Stimulated activated CD4-positive, alpha-beta T cell treated with anti-CD3 and anti-CD28 coated beads, Interleukin-1b, Interleukin-23, amount 100 ng/mL, for 48 hours (primary cell): Measurements from ENCODE around the gene AMACR.
"Not testable (repeated sequence)": the region's sequence is repeated elsewhere in the genome, so short reads cannot be mapped to it uniquely, and the experiment has no call there.

ENCODE experiments used
- DNase-seq: peaks from one replicate; pipeline ENCODE4 v3.0.0-alpha.2; 2020

Gene AMACR

GRCh38 chr5:34035756-34036155 is 27.9 kb upstream of the AMACR start:
- no peak for DNase-seq

DNA sequence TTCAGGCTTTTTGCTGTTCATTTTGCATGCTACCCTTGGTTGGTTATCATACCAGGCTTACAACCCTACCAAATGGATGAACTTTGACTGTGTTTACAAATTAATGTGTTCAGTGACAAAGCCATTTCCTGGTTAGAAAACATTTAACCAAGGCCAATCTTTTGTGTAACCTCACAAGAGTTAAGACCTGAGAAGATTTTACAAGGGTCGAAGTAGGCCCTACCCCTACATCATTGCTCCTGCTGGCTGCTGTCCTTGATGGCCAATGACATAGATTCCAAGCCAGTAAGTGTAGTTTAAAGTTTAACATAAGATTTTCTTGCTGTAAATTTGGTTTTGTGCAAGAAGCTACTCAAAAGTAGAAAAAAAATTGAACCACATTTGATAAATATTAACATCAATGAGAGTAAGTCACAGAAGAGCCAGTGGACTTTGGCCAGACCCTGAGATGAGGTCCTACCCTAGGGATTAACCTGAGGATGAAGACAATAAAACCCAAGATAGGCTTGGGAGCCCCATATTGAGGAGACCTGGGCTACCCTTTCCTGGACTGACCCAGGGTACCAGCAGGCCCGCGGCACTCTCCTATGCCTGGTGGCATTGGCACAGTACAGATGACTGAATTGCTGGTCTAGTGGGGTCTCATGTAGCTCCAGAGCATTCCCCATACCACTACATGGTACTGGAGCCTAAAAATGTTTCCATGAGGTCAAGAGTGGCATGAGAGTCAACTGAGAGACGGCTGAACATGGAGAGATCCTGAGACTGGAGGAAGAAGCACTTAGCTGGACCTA is 26.9 kb upstream of the AMACR start:
- DNase-seq = no peak

DNA sequence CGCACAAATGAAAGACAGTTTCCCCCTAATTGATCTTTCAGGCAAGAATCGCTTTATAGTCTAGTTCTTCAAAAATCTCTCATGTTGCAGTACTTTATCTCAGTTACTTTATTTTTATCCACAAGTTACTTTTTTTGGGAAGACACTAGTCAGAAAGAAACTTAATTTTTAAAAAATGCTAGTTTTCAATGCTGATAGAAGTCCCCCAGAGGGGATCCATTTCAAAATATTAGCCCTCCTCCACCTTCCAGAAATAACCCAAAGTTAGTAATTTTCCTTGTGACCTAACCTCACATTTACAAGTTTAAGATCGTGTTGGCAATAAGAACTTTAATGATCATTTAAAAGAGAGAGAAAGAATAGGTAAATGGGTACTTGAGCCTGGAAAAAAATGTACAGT is 24.1 kb upstream of the AMACR start:
- DNase-seq = no peak

- no peak for DNase-seq
Observed at GRCh38 chr5:34031117-34031516, 23.3 kb upstream of the AMACR start.

DNA sequence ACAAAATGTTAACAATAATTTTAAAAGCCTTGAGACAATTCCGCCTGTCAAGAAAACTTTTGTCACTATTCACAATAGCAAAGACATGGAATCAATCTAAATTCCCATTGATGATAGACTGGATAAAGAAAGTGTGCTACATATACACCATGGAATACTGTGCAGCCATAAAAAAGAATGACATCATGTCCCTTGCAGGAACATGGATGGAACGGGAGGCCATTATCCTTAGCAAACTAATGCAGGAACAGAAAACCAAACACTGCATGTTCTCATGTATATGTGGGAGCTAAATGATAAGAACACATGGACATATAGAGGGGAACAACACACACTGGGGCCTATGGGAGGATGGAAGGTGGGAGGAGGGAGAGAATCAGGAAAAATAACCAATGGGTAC is 22.7 kb upstream of the AMACR start:
- not testable (repeated sequence) for DNase-seq

DNA sequence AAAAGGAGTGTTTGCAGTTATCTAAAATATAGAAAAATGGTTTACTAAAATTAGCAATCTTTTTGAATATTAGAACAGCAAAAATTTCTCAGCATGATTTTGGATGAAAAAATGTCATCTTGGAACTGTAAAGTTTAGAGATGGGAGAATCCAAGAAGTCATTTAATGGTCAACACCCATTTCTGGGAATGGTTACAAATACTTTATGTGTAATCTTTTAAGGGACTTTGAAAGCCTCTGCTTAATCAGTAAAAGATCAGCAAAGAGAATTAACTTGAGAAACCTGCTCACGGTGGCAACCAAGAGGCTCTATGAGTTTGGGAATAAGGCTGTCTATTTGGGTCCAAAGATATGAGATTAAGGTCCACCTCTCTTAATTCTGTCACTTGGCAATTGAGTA is 22.2 kb upstream of the AMACR start:
- DNase-seq = no peak

DNA sequence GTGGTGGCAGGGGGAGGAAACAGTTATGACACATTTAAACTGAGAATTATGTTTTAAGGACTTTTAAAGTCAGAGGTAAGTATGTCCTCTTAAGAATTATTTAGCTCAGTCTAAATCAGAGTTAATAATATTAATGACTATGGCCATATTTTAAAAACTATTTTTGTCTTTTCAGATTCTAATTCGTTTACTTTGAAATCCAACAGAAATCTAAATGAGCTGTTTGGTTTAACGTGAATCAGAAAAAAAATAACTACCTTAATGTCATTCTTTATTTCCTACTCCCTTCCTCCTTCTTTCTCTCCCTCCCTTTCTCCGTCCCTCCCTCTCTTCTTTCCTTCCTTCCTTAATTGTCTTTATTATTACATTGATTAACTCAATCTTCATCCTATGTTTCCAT is 20.5 kb upstream of the AMACR start:
- no peak for DNase-seq

GRCh38 chr5:34026089-34026761 is 18.4 kb upstream of the AMACR start:
- no peak for DNase-seq

DNA sequence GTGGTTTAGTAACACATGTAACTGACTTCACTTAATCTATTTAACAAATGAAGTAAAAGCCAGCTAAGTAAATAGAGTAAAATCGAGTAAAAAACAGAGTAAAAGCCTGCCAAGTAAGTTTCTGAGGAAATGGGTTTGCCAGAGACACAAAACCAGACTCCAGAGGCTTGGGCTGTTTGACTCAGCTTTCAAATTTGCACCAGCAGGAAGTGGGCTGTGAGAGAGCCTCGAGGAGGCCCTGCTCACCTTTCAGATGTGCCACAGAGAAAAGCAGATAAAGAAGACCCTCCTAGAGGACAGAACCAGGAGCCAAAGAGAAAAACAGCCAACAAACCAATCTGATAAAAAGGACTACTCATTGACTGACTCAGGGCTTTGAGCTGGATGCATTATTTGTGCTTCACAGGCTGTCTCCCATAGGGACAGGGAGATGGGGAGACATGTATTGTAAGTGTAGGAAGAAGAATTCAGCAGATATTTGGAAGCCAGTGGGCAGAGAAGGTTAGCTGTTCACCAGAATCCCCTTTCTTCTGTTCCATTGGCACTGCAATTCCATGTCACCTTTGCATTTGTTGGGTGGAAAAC is 14.4 kb upstream of the AMACR start:
- DNase-seq = peak; percentile 65

- DNase-seq = no peak
Observed at GRCh38 chr5:34021334-34021733, 13.5 kb upstream of the AMACR start.

- no peak for DNase-seq
Observed at GRCh38 chr5:34020726-34021125, 12.9 kb upstream of the AMACR start.

GRCh38 chr5:34017254-34017653 is 9.4 kb upstream of the AMACR start:
- no peak for DNase-seq

- DNase-seq = no peak
Observed at GRCh38 chr5:34016750-34017149, 8.9 kb upstream of the AMACR start.

- DNase-seq = no peak
Observed at GRCh38 chr5:34016222-34016621, 8.4 kb upstream of the AMACR start.

GRCh38 chr5:34015120-34015822 is 7.4 kb upstream of the AMACR start:
- DNase-seq = peak; percentile 54

GRCh38 chr5:34014626-34015025 is 6.8 kb upstream of the AMACR start:
- DNase-seq = no peak

- DNase-seq = no peak
Observed at GRCh38 chr5:34013547-34013946, 5.7 kb upstream of the AMACR start.

- DNase-seq = no peak
Observed at GRCh38 chr5:34012791-34013190, 4.9 kb upstream of the AMACR start.

DNA sequence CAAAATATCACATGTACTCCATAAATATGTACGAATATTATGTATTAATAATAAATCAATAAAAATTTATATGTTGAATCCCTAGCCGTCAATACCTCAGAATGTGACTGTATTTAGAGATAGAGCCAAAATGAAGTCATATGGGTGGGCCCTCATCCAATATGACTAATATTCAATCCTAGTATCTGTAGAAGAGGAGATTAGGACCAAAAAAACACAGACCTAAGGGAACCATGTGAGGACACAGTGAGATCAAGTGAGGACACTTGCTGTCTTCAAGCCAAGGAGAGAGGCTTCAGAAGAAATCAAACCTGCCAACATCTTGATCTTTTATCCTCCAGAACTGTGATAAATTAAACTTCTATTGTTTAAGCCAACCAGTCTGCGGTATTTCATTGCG is 3.7 kb upstream of the AMACR start:
- DNase-seq = no peak

GRCh38 chr5:34010146-34010545 is 2.3 kb upstream of the AMACR start:
- DNase-seq = not testable (repeated sequence)

GRCh38 chr5:34009610-34010009 is 1.8 kb upstream of the AMACR start:
- DNase-seq = no peak

DNA sequence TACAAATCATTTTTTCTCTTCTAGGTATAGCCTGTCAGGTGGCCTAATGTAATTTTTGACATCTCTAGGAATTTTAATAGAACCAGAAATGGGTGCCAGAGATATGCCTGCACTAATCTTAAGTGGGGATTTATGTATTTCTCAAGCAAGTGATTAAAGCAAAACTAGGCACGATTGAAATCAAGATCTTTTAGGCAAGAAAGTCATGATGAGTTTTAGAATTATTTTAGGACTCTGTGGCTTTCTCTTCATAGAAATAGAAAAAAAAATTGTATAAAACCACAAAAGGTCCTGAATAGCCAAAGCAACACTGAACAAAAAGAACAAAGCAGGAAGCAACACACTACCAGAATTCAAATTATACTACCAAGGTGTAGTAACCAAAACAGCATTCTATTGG is 952 bp upstream of the AMACR start:
- DNase-seq = no peak

GRCh38 chr5:34007201-34007620 is 639 bp downstream of the AMACR start:
- DNase-seq = no peak

- no peak for DNase-seq
Observed at GRCh38 chr5:34005681-34006080, 2.2 kb downstream of the AMACR start.
